Spleen (tissue), 7 donors: ENCODE data around the gene TBC1D2.

Experiments
- POLR2A ChIP-seq, 3 donors: fragments of 450-650 bp; IDR thresholded peaks; one replicate each; pipeline ENCODE4 v1.5.1; 2017; ENCODE audit warnings: antibody characterized with exemption in 3 of 3, mild to moderate bottlenecking in 1 of 3
- TF ChIP-seq, protein P1 (sequence below), 11 experiments: fragments of 200-600 bp in 7 of 11; fragments of 450-650 bp in 4 of 11; sonication (generic) in 4 of 11; IDR thresholded peaks in 8 of 11; conservative IDR thresholded peaks in 3 of 11; 1 replicate in 7 of 11; 2 replicates in 4 of 11; pipeline versions ENCODE4 v1.4.0 to v1.8.0; 2016 to 2021; ENCODE audit warnings: antibody characterized with exemption in 11 of 11, inconsistent platforms in 4 of 11, mild to moderate bottlenecking in 1 of 11
- donor health status: DM: no; HTN: no; CAD: no; lungs with moderate emphysema.
- donor health status: DM: no; HTN: no; CAD: no.
- donor health status: DM: no; HTN: no; CAD: no.

DNA sequence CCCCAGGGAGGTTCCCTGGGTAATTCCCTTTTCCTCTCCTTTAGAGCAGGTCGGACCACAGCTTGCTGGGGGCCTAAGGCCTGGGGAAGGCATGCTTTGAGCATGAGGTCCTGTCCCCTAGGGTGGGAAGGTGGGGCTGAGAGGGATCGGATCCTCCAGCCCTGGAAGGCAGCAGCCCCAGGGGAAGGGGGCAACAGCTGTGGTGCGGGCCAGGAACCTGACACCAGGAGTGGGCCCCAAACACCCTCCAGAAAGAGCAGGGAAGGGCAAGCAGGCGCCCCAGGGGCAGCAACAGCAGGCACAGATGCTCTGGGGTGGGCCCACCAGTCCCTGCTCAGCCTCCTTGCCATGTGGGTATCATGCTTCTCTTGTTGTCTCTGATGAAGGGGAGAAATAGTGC, 59.8 kb downstream of the TBC1D2 start:
- no peak for TF ChIP-seq POLR2A (IDR thresholded peaks at IDR 0.05)
- TF ChIP-seq, protein P1, sequence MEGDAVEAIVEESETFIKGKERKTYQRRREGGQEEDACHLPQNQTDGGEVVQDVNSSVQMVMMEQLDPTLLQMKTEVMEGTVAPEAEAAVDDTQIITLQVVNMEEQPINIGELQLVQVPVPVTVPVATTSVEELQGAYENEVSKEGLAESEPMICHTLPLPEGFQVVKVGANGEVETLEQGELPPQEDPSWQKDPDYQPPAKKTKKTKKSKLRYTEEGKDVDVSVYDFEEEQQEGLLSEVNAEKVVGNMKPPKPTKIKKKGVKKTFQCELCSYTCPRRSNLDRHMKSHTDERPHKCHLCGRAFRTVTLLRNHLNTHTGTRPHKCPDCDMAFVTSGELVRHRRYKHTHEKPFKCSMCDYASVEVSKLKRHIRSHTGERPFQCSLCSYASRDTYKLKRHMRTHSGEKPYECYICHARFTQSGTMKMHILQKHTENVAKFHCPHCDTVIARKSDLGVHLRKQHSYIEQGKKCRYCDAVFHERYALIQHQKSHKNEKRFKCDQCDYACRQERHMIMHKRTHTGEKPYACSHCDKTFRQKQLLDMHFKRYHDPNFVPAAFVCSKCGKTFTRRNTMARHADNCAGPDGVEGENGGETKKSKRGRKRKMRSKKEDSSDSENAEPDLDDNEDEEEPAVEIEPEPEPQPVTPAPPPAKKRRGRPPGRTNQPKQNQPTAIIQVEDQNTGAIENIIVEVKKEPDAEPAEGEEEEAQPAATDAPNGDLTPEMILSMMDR (IDR thresholded peaks at IDR 0.05 in 8 of 11, conservative IDR thresholded peaks at IDR 0.05 in 3 of 11): no peak
